HepG2 (cell line): Measurements from ENCODE around the gene HDAC4. TPM values are rescaled to one million over a fixed set of nuclear protein-coding genes. Genes with fewer than 3 reads are reported as not detected.

ENCODE experiments used
- ATAC-seq: fragments of 200-7000 bp; cut with Tn5 transposase; 3 replicates; pipeline ENCODE4 v1.9.1; 2020; ENCODE audit warnings: mild to moderate bottlenecking, moderate library complexity
- BruUV-seq: library from RNA; stranded (reverse); fragments of 400-500 nt; replicated peaks from 2 replicates; lab custom pipeline; 2021; lab: Mats Ljungman, UMichigan
- CTCF ChIA-PET: fragments of 300-600 bp; formaldehyde crosslinking; extraction: SDS; loops from one replicate; lab custom pipeline; 2021; ENCODE audit warnings: low total read pairs, inconsistent platforms, low intra/inter-chr PET ratio; lab: Yijun Ruan, JAX
- POLR2A ChIA-PET: fragments of 350-600 bp; sonication (Branson Sonifier 250); formaldehyde crosslinking; loops from one replicate; lab custom pipeline; 2020; ENCODE audit warnings: antibody characterized with exemption, inconsistent platforms; lab: Yijun Ruan, JAX
- DNase-seq: peaks from one replicate; pipeline ENCODE4 v3.0.0-alpha.2; 2015; ENCODE audit warnings: low spot score
- FAIRE-seq: peaks from 3 replicates; lab custom pipeline; 2011; peaks lifted over from hg19 to GRCh38; lab: Jason Lieb, UNC
- H2AFZ ChIP-seq: one replicate; pipeline ENCODE4 v1.6.1; 2011; ENCODE audit warnings: low read length, inconsistent platforms
- H3K27ac ChIP-seq: fragments of 300-600 bp; 3 replicates; pipeline ENCODE4 v1.8.0; 2011; ENCODE audit warnings: mixed run types, mild to moderate bottlenecking, mixed read lengths, low read length, inconsistent platforms; ENCODE audit not compliant: insufficient read depth; ENCODE audit errors: extremely low read length
- H3K27me3 ChIP-seq, 2 experiments: fragments of 200-600 bp in 1 of 2; 2 replicates in 1 of 2; 3 replicates in 1 of 2; pipeline versions ENCODE4 v1.6.0 to v1.8.0; 2011; ENCODE audit warnings: low read length in 2 of 2, mild to moderate bottlenecking in 2 of 2, moderate library complexity in 2 of 2, inconsistent platforms in 1 of 2; ENCODE audit not compliant: insufficient read depth in 2 of 2, control insufficient read depth in 1 of 2
- H3K36me3 ChIP-seq, 2 experiments: fragments of 200-600 bp in 1 of 2; replicated peaks in 1 of 2; 2 replicates in 1 of 2; 3 replicates in 1 of 2; pipeline versions ENCODE4 v1.5.1 to v1.8.0; 2011; ENCODE audit warnings: low read length in 2 of 2, inconsistent platforms in 1 of 2; ENCODE audit not compliant: insufficient read depth in 2 of 2, control insufficient read depth in 1 of 2
- H3K4me1 ChIP-seq: 2 replicates; pipeline ENCODE4 v1.5.1; 2012; ENCODE audit warnings: low read length, inconsistent platforms; ENCODE audit not compliant: insufficient read depth
- H3K4me2 ChIP-seq: 2 replicates; pipeline ENCODE4 v1.6.0; 2011; ENCODE audit warnings: low read depth, low read length, inconsistent platforms
- H3K4me3 ChIP-seq, 3 experiments: fragments of 200-600 bp in 1 of 3; sonication (generic), shearing (Covaris generic) in 1 of 3; replicated peaks in 1 of 3; 2 replicates each; pipeline ENCODE4 v1.5.1; 2011 to 2016; ENCODE audit warnings: low read length in 3 of 3, inconsistent platforms in 2 of 3, low read depth in 2 of 3, mild to moderate bottlenecking in 2 of 3, control low read depth in 1 of 3, mixed read lengths in 1 of 3; ENCODE audit not compliant: insufficient read depth in 1 of 3
- H3K79me2 ChIP-seq: one replicate; pipeline ENCODE4 v1.6.1; 2011; ENCODE audit warnings: low read length, inconsistent platforms; ENCODE audit not compliant: insufficient read depth
- H3K9ac ChIP-seq: 2 replicates; pipeline ENCODE4 v1.6.0; 2011; ENCODE audit warnings: mild to moderate bottlenecking, low read depth, low read length, inconsistent platforms; ENCODE audit not compliant: insufficient read depth
- H3K9me3 ChIP-seq: 2 replicates; pipeline ENCODE4 v1.5.1; 2012; ENCODE audit warnings: mild to moderate bottlenecking, low read length
- H4K20me1 ChIP-seq: 2 replicates; pipeline ENCODE4 v1.6.0; 2011; ENCODE audit warnings: inconsistent platforms, mild to moderate bottlenecking, low read length, moderate library complexity; ENCODE audit not compliant: insufficient read depth
- CHD2 ChIP-seq: IDR thresholded peaks from 2 replicates; pipeline ENCODE4 v1.6.1; 2011; ENCODE audit warnings: low read depth, low read length, improper control_type of control experiment
- MAZ ChIP-seq, 2 experiments: sonication (generic) in 1 of 2; formaldehyde crosslinking in 1 of 2; IDR thresholded peaks; 2 replicates each; pipeline versions ENCODE4 v1.5.0 to v1.6.1; 2012 to 2020; ENCODE audit warnings: low read depth in 2 of 2, mild to moderate bottlenecking in 2 of 2, borderline replicate concordance in 1 of 2, improper control_type of control experiment in 1 of 2, low read length in 1 of 2, missing genetic modification reagents in 1 of 2, moderate library complexity in 1 of 2
- POGZ ChIP-seq: sonication (generic); formaldehyde crosslinking; IDR thresholded peaks from 2 replicates; pipeline ENCODE4 v1.4.0; 2020; ENCODE audit warnings: mild to moderate bottlenecking, missing genetic modification reagents
- SOX13 ChIP-seq, 3 experiments: fragments of 450-650 bp in 1 of 3; sonication (generic) in 1 of 3; formaldehyde crosslinking in 1 of 3; IDR thresholded peaks in 2 of 3; conservative IDR thresholded peaks in 1 of 3; 2 replicates each; pipeline versions ENCODE4 v1.5.0 to v1.6.1; 2016 to 2020; ENCODE audit warnings: antibody characterized with exemption in 1 of 3, mild to moderate bottlenecking in 1 of 3, missing compliant biosample characterization in 1 of 3, missing genetic modification reagents in 1 of 3, moderate library complexity in 1 of 3
- SOX6 ChIP-seq, 2 experiments: fragments of 450-650 bp in 1 of 2; sonication (generic) in 1 of 2; formaldehyde crosslinking in 1 of 2; IDR thresholded peaks; 2 replicates each; pipeline versions ENCODE4 v1.4.0 to v1.6.1; 2017 to 2020; ENCODE audit warnings: antibody characterized with exemption in 1 of 2, mild to moderate bottlenecking in 1 of 2, missing genetic modification reagents in 1 of 2
- TBL1XR1 ChIP-seq: fragments of 150-350 bp; IDR thresholded peaks from 2 replicates; pipeline ENCODE4 v1.6.1; 2014; ENCODE audit warnings: borderline replicate concordance, low read length; ENCODE audit not compliant: partially characterized antibody
- ZBTB4 ChIP-seq: sonication (generic); formaldehyde crosslinking; IDR thresholded peaks from 2 replicates; pipeline ENCODE4 v1.4.0; 2020; ENCODE audit warnings: missing genetic modification reagents, mild to moderate bottlenecking, borderline replicate concordance
- ZKSCAN5 ChIP-seq: sonication (generic); formaldehyde crosslinking; IDR thresholded peaks from 2 replicates; pipeline ENCODE4 v1.5.1; 2020; ENCODE audit warnings: mild to moderate bottlenecking, missing genetic modification reagents
- ZNF382 ChIP-seq: sonication (generic); formaldehyde crosslinking; IDR thresholded peaks from 2 replicates; pipeline ENCODE4 v1.5.0; 2020; ENCODE audit warnings: missing genetic modification reagents, mild to moderate bottlenecking, borderline replicate concordance
- ZNF772 ChIP-seq: sonication (generic); formaldehyde crosslinking; IDR thresholded peaks from 2 replicates; pipeline ENCODE4 v1.5.0; 2020; ENCODE audit warnings: mild to moderate bottlenecking, missing genetic modification reagents
- WGBS: methylation state at CpG from one replicate; pipeline ENCODE4 v1.1.6; 2017; ENCODE audit warnings: low lambda C conversion rate; 5-methylcytosine and 5-hydroxymethylcytosine counted together
- in situ Hi-C: cut with HindIII; loops from 2 replicates; pipeline ENCODE4 v1.10.0; 2017; ENCODE audit warnings: low pct_unique_long_range_greater_than_20kb; ENCODE audit not compliant: extremely low pct_ligation_motif_present
- intact Hi-C: fragments of 100-400 bp; cut with micrococcal nuclease; formaldehyde crosslinking; loops from one replicate; pipeline ENCODE4 v1.10.0; 2022; ENCODE audit not compliant: unreplicated experiment
- polyA plus RNA-seq, 8 experiments: library from polyadenylated mRNA; depleted of rRNA in 3 of 8; stranded (reverse) in 7 of 8; unstranded in 1 of 8; fragments of >200 nt; fragmentation: Illumina TruSeq in 4 of 8; extraction: Trizol in 4 of 8; gene quantifications; 2 replicates each; pipeline versions ENCODE4 v1.2.1 to v1.2.3, GENCODE V29; 2011 to 2016; ENCODE audit warnings: low read depth in 4 of 8, missing spikeins in 1 of 8, mixed read lengths in 1 of 8; ENCODE audit not compliant: insufficient read depth in 1 of 8
- total RNA-seq, 5 experiments: library from RNA; depleted of rRNA; stranded (reverse); fragments of >200 nt; fragmentation: Illumina TruSeq; extraction: Trizol; gene quantifications; 2 replicates each; pipeline ENCODE4 v1.2.3, GENCODE V29; 2016; ENCODE audit warnings: low read depth in 1 of 5
- TF ChIP-seq, protein P1 (sequence below): sonication (generic); formaldehyde crosslinking; IDR thresholded peaks from 2 replicates; pipeline ENCODE4 v1.8.1; 2022; ENCODE audit warnings: low read depth, mild to moderate bottlenecking, missing genetic modification reagents
- TF ChIP-seq, protein P2 (sequence below): sonication (generic); formaldehyde crosslinking; IDR thresholded peaks from 2 replicates; pipeline ENCODE4 v1.5.0; 2020; ENCODE audit warnings: missing genetic modification reagents, mild to moderate bottlenecking, borderline replicate concordance

HDAC4 gene
- total and polyA plus RNA-seq, 2 of the 13 experiments (the other 11 are each of a cell fraction or from before 2014, with no cell fraction given) = 10.1 to 11.5 TPM

- peaks cover 24% of the 10 kb centered on the region for H3K4me1 ChIP-seq
- H2AFZ ChIP-seq = no peak overlapping the region
- BruUV-seq = no TSS peak
- H3K36me3 ChIP-seq = peaks cover 11 to 25% of the 10 kb centered on the region in 2 experiments; a peak in 4 of 5 replicates
- CTCF ChIA-PET = no interaction called here
- H3K9me3 ChIP-seq = no peaks in the 10 kb centered on the region
- peak overlapping the region; percentile 12 for H3K27ac ChIP-seq
- peak; percentile 85 for FAIRE-seq
- no peaks in the 10 kb centered on the region for H3K27me3 ChIP-seq
- peak; percentile 89 for ATAC-seq
- H4K20me1 ChIP-seq = no peaks in the 10 kb centered on the region
- peak; percentile 71 for DNase-seq
- POLR2A ChIA-PET = interaction anchor here (2.3 kb wide), 1 partner anchor 219 kb away, joined by 5 read pairs; the partner anchor contains the start of gene HDAC4
- in situ Hi-C loops = no loop called here
- H3K4me2 ChIP-seq = peak overlapping the region; percentile 26; the same call in 1 of the 2 replicates
- intact Hi-C loops = loop anchor here (1.0 kb wide), 1 partner anchor 117 kb away; no protein-coding TSS in a partner anchor
- H3K79me2 ChIP-seq = no peaks in the 10 kb centered on the region
- no peak overlapping the region for H3K9ac ChIP-seq
- H3K4me3 ChIP-seq = no peak overlapping the region
- WGBS = 42% methylated on average over 14 of the region's 15 CpGs
- TF ChIP-seq, protein P1, sequence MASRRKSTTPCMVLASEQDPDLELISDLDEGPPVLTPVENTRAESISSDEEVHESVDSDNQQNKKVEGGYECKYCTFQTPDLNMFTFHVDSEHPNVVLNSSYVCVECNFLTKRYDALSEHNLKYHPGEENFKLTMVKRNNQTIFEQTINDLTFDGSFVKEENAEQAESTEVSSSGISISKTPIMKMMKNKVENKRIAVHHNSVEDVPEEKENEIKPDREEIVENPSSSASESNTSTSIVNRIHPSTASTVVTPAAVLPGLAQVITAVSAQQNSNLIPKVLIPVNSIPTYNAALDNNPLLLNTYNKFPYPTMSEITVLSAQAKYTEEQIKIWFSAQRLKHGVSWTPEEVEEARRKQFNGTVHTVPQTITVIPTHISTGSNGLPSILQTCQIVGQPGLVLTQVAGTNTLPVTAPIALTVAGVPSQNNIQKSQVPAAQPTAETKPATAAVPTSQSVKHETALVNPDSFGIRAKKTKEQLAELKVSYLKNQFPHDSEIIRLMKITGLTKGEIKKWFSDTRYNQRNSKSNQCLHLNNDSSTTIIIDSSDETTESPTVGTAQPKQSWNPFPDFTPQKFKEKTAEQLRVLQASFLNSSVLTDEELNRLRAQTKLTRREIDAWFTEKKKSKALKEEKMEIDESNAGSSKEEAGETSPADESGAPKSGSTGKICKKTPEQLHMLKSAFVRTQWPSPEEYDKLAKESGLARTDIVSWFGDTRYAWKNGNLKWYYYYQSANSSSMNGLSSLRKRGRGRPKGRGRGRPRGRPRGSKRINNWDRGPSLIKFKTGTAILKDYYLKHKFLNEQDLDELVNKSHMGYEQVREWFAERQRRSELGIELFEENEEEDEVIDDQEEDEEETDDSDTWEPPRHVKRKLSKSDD = 0 out of 2 replicates have a peak, but pooled peaks have one; percentile 33
- no peak for TF ChIP-seq POGZ
- TF ChIP-seq TBL1XR1 = no peak
- no peak for TF ChIP-seq MAZ (IDR thresholded peaks at IDR 0.05; ENCODE audit: borderline replicate concordance, low read depth, low read length)
- TF ChIP-seq MAZ (CRISPR knock-in tag; IDR thresholded peaks at IDR 0.05; ENCODE audit: low read depth) = 0 out of 2 replicates have a peak, but pooled peaks have one; percentile 23
- TF ChIP-seq ZNF382 (CRISPR knock-in tag) = no peak
- TF ChIP-seq ZBTB4 (CRISPR knock-in tag) = peak; percentile 20; the same call in 1 of the 2 replicates
- no peak for TF ChIP-seq CHD2
- TF ChIP-seq SOX13 (IDR thresholded peaks at IDR 0.05) = no peak
- TF ChIP-seq SOX13 (CRISPR knock-in tag; conservative IDR thresholded peaks at IDR 0.05 in 1 of 2, IDR thresholded peaks at IDR 0.05 in 1 of 2) = peak in 1 of 2 experiments; percentile 17; a peak in 1 of 4 replicates
- TF ChIP-seq ZKSCAN5 (CRISPR knock-in tag) = no peak
- TF ChIP-seq ZNF772 (CRISPR knock-in tag) = no peak
- TF ChIP-seq, protein P2, sequence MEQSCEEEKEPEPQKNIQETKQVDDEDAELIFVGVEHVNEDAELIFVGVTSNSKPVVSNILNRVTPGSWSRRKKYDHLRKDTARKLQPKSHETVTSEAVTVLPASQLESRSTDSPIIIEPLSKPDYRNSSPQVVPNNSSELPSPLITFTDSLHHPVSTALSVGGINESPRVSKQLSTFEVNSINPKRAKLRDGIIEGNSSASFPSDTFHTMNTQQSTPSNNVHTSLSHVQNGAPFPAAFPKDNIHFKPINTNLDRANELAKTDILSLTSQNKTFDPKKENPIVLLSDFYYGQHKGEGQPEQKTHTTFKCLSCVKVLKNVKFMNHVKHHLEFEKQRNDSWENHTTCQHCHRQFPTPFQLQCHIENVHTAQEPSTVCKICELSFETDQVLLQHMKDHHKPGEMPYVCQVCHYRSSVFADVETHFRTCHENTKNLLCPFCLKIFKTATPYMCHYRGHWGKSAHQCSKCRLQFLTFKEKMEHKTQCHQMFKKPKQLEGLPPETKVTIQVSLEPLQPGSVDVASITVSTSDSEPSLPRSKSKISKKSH = 0 out of 2 replicates have a peak, but pooled peaks have one; percentile 51
- no peak for TF ChIP-seq SOX6 (IDR thresholded peaks at IDR 0.05)
- peak; percentile 57 for TF ChIP-seq SOX6 (CRISPR knock-in tag; IDR thresholded peaks at IDR 0.05)
These were observed 218.8 kb downstream of the HDAC4 start for GRCh38 chr2:239181903-239182581.
